IMR-90 (cell line): ENCODE measurements around the gene CASP2. TPM values are rescaled to one million over a fixed set of nuclear protein-coding genes. Genes with fewer than 3 reads are reported as not detected.

Source experiments
- ATAC-seq: fragments of 200-7000 bp; cut with Tn5 transposase; 2 replicates; pipeline ENCODE4 v1.9.1; 2020; ENCODE audit warnings: low read depth, mild to moderate bottlenecking, moderate library complexity
- BruUV-seq: library from RNA; stranded (reverse); fragments of 400-500 nt; replicated peaks from 2 replicates; lab custom pipeline; 2021; lab: Mats Ljungman, UMichigan
- CTCF ChIA-PET: fragments of 300-600 bp; formaldehyde crosslinking; extraction: SDS; loops from one replicate; lab custom pipeline; 2021; ENCODE audit warnings: antibody characterized with exemption; lab: Yijun Ruan, JAX
- POLR2A ChIA-PET: fragments of 300-600 bp; sonication (Branson Sonifier 250); formaldehyde crosslinking; loops from one replicate; lab custom pipeline; 2022; ENCODE audit warnings: antibody characterized with exemption; ENCODE audit not compliant: unreplicated experiment; lab: Charles Lee
- DNase-seq: peaks from one replicate; pipeline ENCODE4 v3.0.0; 2013
- H2AFZ ChIP-seq: replicated peaks from 2 replicates; pipeline ENCODE3; 2013; ENCODE audit warnings: low read length, mild to moderate bottlenecking; ENCODE audit not compliant: poor library complexity
- H2AK5ac ChIP-seq: 2 replicates; pipeline ENCODE4 v1.6.1; 2013; ENCODE audit warnings: low read depth, low read length, inconsistent platforms
- H2AK9ac ChIP-seq: replicated peaks from 2 replicates; pipeline ENCODE3; 2013; ENCODE audit warnings: mild to moderate bottlenecking, low read depth, low read length, moderate library complexity; ENCODE audit not compliant: poor library complexity
- H2BK120ac ChIP-seq: 2 replicates; pipeline ENCODE4 v1.6.1; 2013; ENCODE audit warnings: low read depth, low read length, inconsistent platforms
- H2BK15ac ChIP-seq: 3 replicates; pipeline ENCODE4 v1.6.1; 2013; ENCODE audit warnings: low read depth, low read length, inconsistent platforms
- H2BK20ac ChIP-seq: 2 replicates; pipeline ENCODE4 v1.6.1; 2013; ENCODE audit warnings: low read depth, mild to moderate bottlenecking, inconsistent platforms, low read length, moderate library complexity
- H2BK5ac ChIP-seq: 2 replicates; pipeline ENCODE4 v1.6.1; 2013; ENCODE audit warnings: mild to moderate bottlenecking, low read depth, low read length, inconsistent platforms; ENCODE audit not compliant: poor library complexity, severe bottlenecking
- H3K14ac ChIP-seq: replicated peaks from 2 replicates; pipeline ENCODE4 v1.6.1; 2013; ENCODE audit warnings: low read depth, low read length, inconsistent platforms
- H3K18ac ChIP-seq: 2 replicates; pipeline ENCODE4 v1.6.1; 2013; ENCODE audit warnings: low read depth, low read length, control low read depth
- H3K23ac ChIP-seq: 2 replicates; pipeline ENCODE4 v1.6.1; 2013; ENCODE audit warnings: low read depth, low read length, inconsistent platforms
- H3K27ac ChIP-seq: 2 replicates; pipeline ENCODE4 v1.5.1; 2013; ENCODE audit warnings: mild to moderate bottlenecking, control low read depth, low read length; ENCODE audit not compliant: insufficient read depth
- H3K27me3 ChIP-seq: 2 replicates; pipeline ENCODE4 v1.6.1; 2013; ENCODE audit warnings: low read length; ENCODE audit not compliant: control insufficient read depth, insufficient read depth
- H3K36me3 ChIP-seq: 2 replicates; pipeline ENCODE4 v1.6.1; 2013; ENCODE audit warnings: low read length, mixed read lengths; ENCODE audit not compliant: control insufficient read depth, insufficient read depth
- H3K4ac ChIP-seq: 2 replicates; pipeline ENCODE4 v1.6.1; 2013; ENCODE audit warnings: low read depth, low read length, inconsistent platforms
- H3K4me1 ChIP-seq: 2 replicates; pipeline ENCODE4 v1.6.1; 2013; ENCODE audit warnings: low read length, mixed read lengths; ENCODE audit not compliant: control insufficient read depth, insufficient read depth
- H3K4me2 ChIP-seq: 2 replicates; pipeline ENCODE4 v1.6.1; 2013; ENCODE audit warnings: low read depth, mild to moderate bottlenecking, control low read depth, low read length, moderate library complexity
- H3K4me3 ChIP-seq: 2 replicates; pipeline ENCODE4 v1.5.1; 2013; ENCODE audit warnings: low read depth, mild to moderate bottlenecking, control low read depth, low read length, moderate library complexity; ENCODE audit not compliant: insufficient read depth
- H3K56ac ChIP-seq: 2 replicates; pipeline ENCODE4 v1.6.1; 2013; ENCODE audit warnings: low read length, inconsistent platforms; ENCODE audit not compliant: insufficient read depth; ENCODE audit errors: extremely low read depth
- H3K79me1 ChIP-seq, 2 experiments: 2 replicates each; pipeline ENCODE4 v1.6.1; 2013; ENCODE audit warnings: low read length in 2 of 2, inconsistent platforms in 1 of 2, low read depth in 1 of 2
- H3K9ac ChIP-seq: 2 replicates; pipeline ENCODE4 v1.6.1; 2013; ENCODE audit warnings: low read depth, low read length, control low read depth
- H3K9me1 ChIP-seq: 2 replicates; pipeline ENCODE4 v1.6.1; 2013; ENCODE audit warnings: low read length, inconsistent platforms; ENCODE audit not compliant: insufficient read depth
- H3K9me3 ChIP-seq: 2 replicates; pipeline ENCODE4 v1.6.1; 2013; ENCODE audit warnings: low read length; ENCODE audit not compliant: control insufficient read depth, insufficient read depth
- H4K20me1 ChIP-seq: 2 replicates; pipeline ENCODE4 v1.6.1; 2013; ENCODE audit warnings: low read length, inconsistent platforms; ENCODE audit not compliant: insufficient read depth
- H4K5ac ChIP-seq: 2 replicates; pipeline ENCODE4 v1.6.1; 2013; ENCODE audit warnings: mild to moderate bottlenecking, low read depth, low read length, control low read depth
- H4K8ac ChIP-seq, 2 experiments: 2 replicates each; pipeline ENCODE4 v1.6.1; 2013; ENCODE audit warnings: low read depth in 2 of 2, low read length in 2 of 2, control low read depth in 1 of 2, inconsistent platforms in 1 of 2
- H4K91ac ChIP-seq: 2 replicates; pipeline ENCODE4 v1.6.1; 2013; ENCODE audit warnings: low read depth, low read length, inconsistent platforms; ENCODE audit not compliant: insufficient read depth
- BHLHE40 ChIP-seq: fragments of 150-350 bp; IDR thresholded peaks from 2 replicates; pipeline ENCODE4 v1.6.1; 2016; ENCODE audit warnings: mild to moderate bottlenecking, low read depth, low read length
- CEBPB ChIP-seq: IDR thresholded peaks from 2 replicates; pipeline ENCODE4 v1.6.1; 2012; ENCODE audit warnings: low read depth, low read length, improper control_type of control experiment
- CHD1 ChIP-seq: IDR thresholded peaks from 2 replicates; pipeline ENCODE4 v1.6.1; 2012; ENCODE audit warnings: low read depth, low read length, improper control_type of control experiment
- FOS ChIP-seq: fragments of 150-350 bp; IDR thresholded peaks from 2 replicates; pipeline ENCODE4 v1.6.1; 2016; ENCODE audit warnings: low read depth, low read length
- MAFK ChIP-seq: IDR thresholded peaks from 2 replicates; pipeline ENCODE4 v1.6.1; 2012; ENCODE audit warnings: low read depth, low read length, improper control_type of control experiment
- MAZ ChIP-seq: IDR thresholded peaks from 2 replicates; pipeline ENCODE4 v1.6.1; 2012; ENCODE audit warnings: low read depth, mild to moderate bottlenecking, low read length, improper control_type of control experiment, moderate library complexity, borderline replicate concordance
- MXI1 ChIP-seq: IDR thresholded peaks from 2 replicates; pipeline ENCODE4 v1.6.1; 2012; ENCODE audit warnings: low read depth, mild to moderate bottlenecking, low read length, moderate library complexity, borderline replicate concordance
- NFE2L2 ChIP-seq: fragments of 150-350 bp; IDR thresholded peaks from 2 replicates; pipeline ENCODE4 v1.6.1; 2016; ENCODE audit warnings: low read depth, mild to moderate bottlenecking, low read length
- POLR2A ChIP-seq: IDR thresholded peaks from 2 replicates; pipeline ENCODE4 v1.6.1; 2012; ENCODE audit warnings: mild to moderate bottlenecking, low read depth, low read length
- RAD21 ChIP-seq: IDR thresholded peaks from 2 replicates; pipeline ENCODE4 v1.6.1; 2012; ENCODE audit warnings: low read length, improper control_type of control experiment
- RCOR1 ChIP-seq: IDR thresholded peaks from 2 replicates; pipeline ENCODE4 v1.6.1; 2012; ENCODE audit warnings: mild to moderate bottlenecking, low read length, improper control_type of control experiment; ENCODE audit not compliant: insufficient replicate concordance
- RFX5 ChIP-seq: IDR thresholded peaks from 2 replicates; pipeline ENCODE4 v1.8.0; 2012; ENCODE audit warnings: low read depth, mild to moderate bottlenecking, low read length, moderate library complexity
- SMC3 ChIP-seq: fragments of 150-350 bp; IDR thresholded peaks from 2 replicates; pipeline ENCODE4 v1.6.1; 2016; ENCODE audit warnings: low read depth, mild to moderate bottlenecking, antibody characterized with exemption, low read length, moderate library complexity
- USF2 ChIP-seq: fragments of 150-350 bp; IDR thresholded peaks from 2 replicates; pipeline ENCODE4 v1.6.1; 2017; ENCODE audit warnings: mild to moderate bottlenecking, antibody characterized with exemption, low read length, low read depth
- WGBS, 2 experiments: methylation state at CpG; one replicate each; pipeline versions ENCODE4 v1.1.5 to v1.1.7; 2013; ENCODE audit warnings: missing lambda C conversion rate in 2 of 2; ENCODE audit not compliant: insufficient read length in 1 of 2; ENCODE audit errors: extremely low coverage in 2 of 2; 5-methylcytosine and 5-hydroxymethylcytosine counted together
- dilution Hi-C: fragments of 300-500 bp; cut with HindIII; formaldehyde crosslinking; loops from one replicate; pipeline ENCODE4 v1.14.3; 2018; ENCODE audit warnings: low sequenced_read_pairs; ENCODE audit not compliant: unreplicated experiment
- in situ Hi-C: fragments of 300-500 bp; cut with MboI; formaldehyde crosslinking; loops from 3 replicates; pipeline ENCODE4 v1.14.3; 2019; ENCODE audit warnings: low sequenced_read_pairs, inconsistent platforms, mixed read lengths
- intact Hi-C: fragments of 100-400 bp; cut with micrococcal nuclease; formaldehyde crosslinking; loops from 2 replicates; pipeline ENCODE4 v1.10.0; 2022
- polyA plus RNA-seq, 3 experiments: library from polyadenylated mRNA; depleted of rRNA; stranded (reverse); fragments of >200 nt; gene quantifications; 2 replicates each; pipeline ENCODE4 v1.2.3, GENCODE V29; 2012; ENCODE audit warnings: low replicate concordance in 1 of 3
- total RNA-seq: library from RNA; depleted of rRNA; stranded (reverse); fragments of >200 nt; gene quantifications from 2 replicates; pipeline ENCODE4 v1.2.3, GENCODE V29; 2012
- TF ChIP-seq, protein P1 (sequence below): fragments of 150-350 bp; IDR thresholded peaks from 2 replicates; pipeline ENCODE4 v1.6.1; 2016; ENCODE audit warnings: low read depth, mild to moderate bottlenecking, low read length, moderate library complexity, borderline replicate concordance
- TF ChIP-seq, protein P2 (sequence below): conservative IDR thresholded peaks from 2 replicates; pipeline ENCODE4 v1.5.1; 2012; ENCODE audit warnings: mild to moderate bottlenecking, low read depth, low read length, improper control_type of control experiment

CASP2 gene
- total and polyA plus RNA-seq, 2 of the 4 experiments (the other 2 are of a cell fraction), result 15.4 to 25.6 TPM

DNA sequence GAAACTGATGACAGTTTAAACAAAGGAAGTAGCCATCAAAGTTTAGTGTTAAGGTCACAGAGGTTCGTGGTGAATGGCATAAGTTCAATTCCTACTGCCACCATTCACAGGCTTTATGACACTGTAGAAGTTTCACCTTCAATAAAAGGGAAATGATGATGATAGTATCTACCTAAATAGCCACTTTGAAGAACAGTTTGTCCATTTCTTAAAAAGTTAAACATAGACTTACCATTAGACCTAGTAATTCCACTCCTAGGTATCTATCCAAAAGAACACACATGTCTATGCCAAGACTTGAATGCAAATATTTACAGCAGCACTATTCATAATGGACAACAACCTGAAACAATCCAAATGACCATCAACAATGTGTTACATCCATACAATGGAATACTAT lies 43.8 kb upstream of the CASP2 start:
- intact Hi-C loops, result loop anchor here (5.0 kb wide), 1 partner anchor 138 kb away; the partner anchor contains the start of gene ZYX
- H4K91ac ChIP-seq, result no peak overlapping the region

More for the DNA sequence above, 43.8 kb upstream of the CASP2 start:
- Histone ChIP-seq H4K8ac (no peak overlapping the region), H2BK5ac (no peak overlapping the region), H3K27ac (no peak overlapping the region), H3K79me1 (no peaks in the 10 kb centered on the region), H3K18ac (no peak overlapping the region), H3K4me2 (no peak overlapping the region), H3K9me1 (no peaks in the 10 kb centered on the region), H2AK5ac (no peak overlapping the region), H3K14ac (no peak overlapping the region), H2BK120ac (no peak overlapping the region), H3K9me3 (no peaks in the 10 kb centered on the region), H4K5ac (no peak overlapping the region), H2BK15ac (no peak overlapping the region), H2AFZ (no peak overlapping the region), H3K23ac (no peak overlapping the region), H4K20me1 (no peaks in the 10 kb centered on the region), H2BK20ac (no peak overlapping the region), H2AK9ac (no peak overlapping the region), H3K9ac (no peak overlapping the region), H3K27me3 (peaks cover 13% of the 10 kb centered on the region), H3K36me3 (no peaks in the 10 kb centered on the region), H3K4me1 (0 out of 2 replicates have a peak, but pooled peaks cover 2% of the 10 kb centered on the region), H3K4ac (no peak overlapping the region), H3K4me3 (no peak overlapping the region), H3K56ac (no peak overlapping the region)
- no TSS peak for BruUV-seq
- POLR2A ChIA-PET, result no interaction called here
- TF ChIP-seq MXI1 (no peak), RCOR1 (no peak), USF2 (no peak), CEBPB (no peak), MAFK (no peak), POLR2A (no peak), BHLHE40 (no peak), MAZ (no peak), NFE2L2 (no peak), RAD21 (no peak), CHD1 (no peak), FOS (no peak), RFX5 (no peak), SMC3 (no peak)
- TF ChIP-seq, protein P1, sequence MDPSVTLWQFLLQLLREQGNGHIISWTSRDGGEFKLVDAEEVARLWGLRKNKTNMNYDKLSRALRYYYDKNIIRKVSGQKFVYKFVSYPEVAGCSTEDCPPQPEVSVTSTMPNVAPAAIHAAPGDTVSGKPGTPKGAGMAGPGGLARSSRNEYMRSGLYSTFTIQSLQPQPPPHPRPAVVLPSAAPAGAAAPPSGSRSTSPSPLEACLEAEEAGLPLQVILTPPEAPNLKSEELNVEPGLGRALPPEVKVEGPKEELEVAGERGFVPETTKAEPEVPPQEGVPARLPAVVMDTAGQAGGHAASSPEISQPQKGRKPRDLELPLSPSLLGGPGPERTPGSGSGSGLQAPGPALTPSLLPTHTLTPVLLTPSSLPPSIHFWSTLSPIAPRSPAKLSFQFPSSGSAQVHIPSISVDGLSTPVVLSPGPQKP, result no peak
- TF ChIP-seq, protein P2, sequence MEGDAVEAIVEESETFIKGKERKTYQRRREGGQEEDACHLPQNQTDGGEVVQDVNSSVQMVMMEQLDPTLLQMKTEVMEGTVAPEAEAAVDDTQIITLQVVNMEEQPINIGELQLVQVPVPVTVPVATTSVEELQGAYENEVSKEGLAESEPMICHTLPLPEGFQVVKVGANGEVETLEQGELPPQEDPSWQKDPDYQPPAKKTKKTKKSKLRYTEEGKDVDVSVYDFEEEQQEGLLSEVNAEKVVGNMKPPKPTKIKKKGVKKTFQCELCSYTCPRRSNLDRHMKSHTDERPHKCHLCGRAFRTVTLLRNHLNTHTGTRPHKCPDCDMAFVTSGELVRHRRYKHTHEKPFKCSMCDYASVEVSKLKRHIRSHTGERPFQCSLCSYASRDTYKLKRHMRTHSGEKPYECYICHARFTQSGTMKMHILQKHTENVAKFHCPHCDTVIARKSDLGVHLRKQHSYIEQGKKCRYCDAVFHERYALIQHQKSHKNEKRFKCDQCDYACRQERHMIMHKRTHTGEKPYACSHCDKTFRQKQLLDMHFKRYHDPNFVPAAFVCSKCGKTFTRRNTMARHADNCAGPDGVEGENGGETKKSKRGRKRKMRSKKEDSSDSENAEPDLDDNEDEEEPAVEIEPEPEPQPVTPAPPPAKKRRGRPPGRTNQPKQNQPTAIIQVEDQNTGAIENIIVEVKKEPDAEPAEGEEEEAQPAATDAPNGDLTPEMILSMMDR, result no peak
- CTCF ChIA-PET, result interaction anchor here (0.7 kb wide), 1 partner anchor 173 kb away, joined by 4 read pairs; no protein-coding TSS in a partner anchor
- in situ Hi-C loops (no loop called here), dilution Hi-C loops (no loop called here)
- ATAC-seq (no peak), DNase-seq (no peak)
- no CpG with 5 or more reads among the region's 1 CpG for WGBS, 2 experiments
